Aorta (tissue), 5 donors: ENCODE measurements around the gene ZAR1. TPM values are rescaled to one million over a fixed set of nuclear protein-coding genes. Genes with fewer than 3 reads are reported as not detected.

Experiments used
- ATAC-seq: fragments of 200-7000 bp; cut with Tn5 transposase; one replicate; pipeline ENCODE4 v1.9.1; 2022; ENCODE audit warnings: moderate library complexity; ENCODE audit not compliant: low FRiP score
- DNase-seq, 2 donors: peaks; one replicate each; pipeline ENCODE4 v3.0.0-alpha.2; 2020
- H3K27ac ChIP-seq, 2 donors: one replicate each; pipeline ENCODE4 v1.5.1; 2013; ENCODE audit warnings: low read length in 2 of 2, mild to moderate bottlenecking in 2 of 2, moderate library complexity in 2 of 2, control low read depth in 1 of 2, inconsistent platforms in 1 of 2, low read depth in 1 of 2
- H3K27me3 ChIP-seq, 2 donors: one replicate each; pipeline ENCODE4 v1.6.1; 2013; ENCODE audit warnings: control low read depth in 1 of 2, low read length in 1 of 2, mild to moderate bottlenecking in 1 of 2, moderate library complexity in 1 of 2; ENCODE audit not compliant: insufficient read depth in 2 of 2, control insufficient read depth in 1 of 2
- H3K36me3 ChIP-seq, 2 donors: one replicate each; pipeline ENCODE4 v1.6.1; 2013; ENCODE audit warnings: control low read depth in 1 of 2, low read length in 1 of 2, mild to moderate bottlenecking in 1 of 2; ENCODE audit not compliant: insufficient read depth in 2 of 2, control insufficient read depth in 1 of 2
- H3K4me1 ChIP-seq, 2 donors: one replicate each; pipeline ENCODE4 v1.6.1; 2013; ENCODE audit warnings: low read length in 2 of 2, control low read depth in 1 of 2, mild to moderate bottlenecking in 1 of 2, moderate library complexity in 1 of 2; ENCODE audit not compliant: insufficient read depth in 2 of 2, control insufficient read depth in 1 of 2
- H3K4me3 ChIP-seq, 2 donors: one replicate each; pipeline ENCODE4 v1.5.1; 2013; ENCODE audit warnings: low read length in 2 of 2, control low read depth in 1 of 2, mild to moderate bottlenecking in 1 of 2
- H3K9me3 ChIP-seq: one replicate; pipeline ENCODE4 v1.6.1; 2013; ENCODE audit warnings: mild to moderate bottlenecking, low read length; ENCODE audit not compliant: control insufficient read depth
- WGBS, 2 donors: extraction: QIAGEN DNeasy Blood & Tissue Kit; methylation state at CpG; one replicate each; pipeline ENCODE4 v1.1.7; 2013; 5-methylcytosine and 5-hydroxymethylcytosine counted together
- intact Hi-C, 2 donors: fragments of 100-400 bp; cut with DNase I; formaldehyde crosslinking; loops; one replicate each; pipeline versions ENCODE4 v1.14.2 to v1.15.0; 2022
- polyA plus RNA-seq, 2 donors: library from polyadenylated mRNA; stranded (reverse); fragments of 200-250 nt; gene quantifications; one replicate each; pipeline ENCODE4 v1.2.3, GENCODE V29; 2013
- total RNA-seq, 2 donors: library from RNA; stranded (reverse); fragmentation: NEBNext Ultra II Directional; extraction: Animal tissue kit (Norgen Biotek cat#: 25700); gene quantifications; one replicate each; pipeline ENCODE4 v1.2.1, GENCODE V29; 2021
- donor health status: healthy with polysubstance abuse.
- donor health status: Bipolar disorder and iron deficiency.
- donor health status: DM: no; HTN: no; CAD: no.
- donor health status: DM: no; HTN: no; CAD: no.
- donor health status: DM: yes; HTN: yes; CAD: no.

ZAR1 gene
- total and polyA plus RNA-seq, 4 donors = not detected

DNA sequence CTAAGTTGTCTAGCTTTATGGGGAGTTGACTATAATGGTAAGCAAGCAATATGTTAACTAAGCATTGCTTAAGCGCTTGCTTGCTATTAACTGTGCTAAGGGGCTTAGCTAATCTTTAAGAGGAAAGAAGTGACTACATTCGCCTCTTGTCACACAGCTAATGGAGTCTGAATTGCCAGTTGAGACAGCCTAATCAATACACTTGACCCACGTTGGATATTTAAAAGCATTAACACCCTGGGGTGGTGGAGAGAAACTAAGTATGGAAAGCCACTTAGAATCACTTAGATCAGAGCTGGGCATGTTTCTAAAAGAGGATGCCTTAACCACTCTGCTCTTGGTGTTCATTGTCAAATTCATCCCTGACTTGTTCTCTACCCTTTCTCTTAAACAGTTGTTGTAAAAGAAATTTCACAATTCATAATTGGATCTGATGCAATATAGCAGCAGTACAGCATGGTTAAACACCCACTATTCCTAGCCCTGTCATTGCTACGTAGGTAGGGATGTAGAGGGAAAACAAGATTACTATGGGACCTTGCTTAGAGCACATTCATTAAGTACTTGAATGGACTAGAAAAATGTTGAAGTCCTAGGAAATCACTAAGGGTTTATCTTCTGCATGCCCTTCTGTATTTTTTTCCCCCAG is 3.5 kb downstream of the ZAR1 start:
- Histone ChIP-seq H3K4me3 (no peak overlapping the region), H3K9me3 (no peaks in the 10 kb centered on the region), H3K27me3 (no peaks in the 10 kb centered on the region), H3K27ac (no peak overlapping the region), H3K4me1 (no peaks in the 10 kb centered on the region), H3K36me3 (no peaks in the 10 kb centered on the region)
- 84 to 86% methylated on average over 4 of the region's 4 CpGs for WGBS, 2 donors
- ATAC-seq (no peak), DNase-seq (no peak)
- intact Hi-C loops = no loop called here

DNA sequence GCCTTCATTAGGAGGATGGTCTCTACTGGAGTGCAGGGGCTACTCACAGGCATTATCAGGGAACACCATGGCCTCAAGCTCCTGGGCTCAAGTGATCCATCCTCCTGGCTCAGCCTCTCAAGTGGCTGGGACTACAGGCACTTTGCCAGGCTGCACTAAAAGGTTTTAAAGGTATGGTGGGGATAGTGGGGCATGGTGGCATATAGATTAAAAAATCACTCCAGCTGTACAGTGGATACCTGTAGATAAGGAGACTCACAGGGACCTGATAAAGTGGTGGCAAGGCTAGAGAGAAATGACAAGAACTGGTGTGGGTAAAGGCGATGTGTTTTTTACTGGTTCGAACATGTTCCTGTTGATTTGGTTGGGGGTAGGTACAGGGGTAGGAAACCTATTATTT is 5.9 kb downstream of the ZAR1 start:
- intact Hi-C loops = no loop called here
- no peaks in the 10 kb centered on the region for H3K9me3 ChIP-seq
- no peak for ATAC-seq
- H3K4me3 ChIP-seq = no peak overlapping the region
- peaks cover 2 to 3% of the 10 kb centered on the region in 2 donors for H3K36me3 ChIP-seq
- 95 to 100% methylated on average over 2 of the region's 2 CpGs for WGBS, 2 donors
- no peaks in the 10 kb centered on the region for H3K4me1 ChIP-seq
- no peak for DNase-seq
- H3K27ac ChIP-seq = no peak overlapping the region
- no peaks in the 10 kb centered on the region for H3K27me3 ChIP-seq

- Histone ChIP-seq H3K27me3 (no peaks in the 10 kb centered on the region), H3K27ac (no peak overlapping the region), H3K4me3 (no peak overlapping the region), H3K4me1 (no peaks in the 10 kb centered on the region), H3K36me3 (peaks cover 2 to 3% of the 10 kb centered on the region in 2 donors), H3K9me3 (no peaks in the 10 kb centered on the region)
- ATAC-seq = no peak
- intact Hi-C loops = no loop called here
- DNase-seq = no peak
- WGBS, 2 donors = 84 to 91% methylated on average over 4 of the region's 4 CpGs
These were observed 8.8 kb downstream of the ZAR1 start for GRCh38 chr4:48498895-48499294.

GRCh38 chr4:48499551-48500066 is 9.6 kb downstream of the ZAR1 start:
- WGBS, 2 donors = 89 to 90% methylated on average over 3 of the region's 3 CpGs
- peaks cover 2 to 3% of the 10 kb centered on the region in 2 donors for H3K36me3 ChIP-seq
- ATAC-seq = no peak
- no peak overlapping the region for H3K4me3 ChIP-seq
- no peaks in the 10 kb centered on the region for H3K27me3 ChIP-seq
- no peak overlapping the region for H3K27ac ChIP-seq
- DNase-seq = no peak
- H3K9me3 ChIP-seq = no peaks in the 10 kb centered on the region
- H3K4me1 ChIP-seq = no peaks in the 10 kb centered on the region
- intact Hi-C loops = loop anchor here in 1 of 2 donors (10.0 kb wide), 1 partner anchor 55 kb away; no protein-coding TSS in a partner anchor

- peaks cover 3 to 5% of the 10 kb centered on the region in 2 donors for H3K36me3 ChIP-seq
- no peaks in the 10 kb centered on the region for H3K4me1 ChIP-seq
- DNase-seq (no peak), ATAC-seq (no peak)
- H3K27ac ChIP-seq = no peak overlapping the region
- 59 to 61% methylated on average over 4 of the region's 4 CpGs for WGBS, 2 donors
- no peak overlapping the region for H3K4me3 ChIP-seq
- no peaks in the 10 kb centered on the region for H3K9me3 ChIP-seq
- no peaks in the 10 kb centered on the region for H3K27me3 ChIP-seq
- intact Hi-C loops = loop anchor here in 1 of 2 donors (10.0 kb wide), 1 partner anchor 51 kb away; no protein-coding TSS in a partner anchor
These were observed 13.4 kb downstream of the ZAR1 start for GRCh38 chr4:48503233-48504025.

- peaks cover 3 to 8% of the 10 kb centered on the region in 2 donors for H3K36me3 ChIP-seq
- no peak overlapping the region for H3K4me3 ChIP-seq
- no peaks in the 10 kb centered on the region for H3K9me3 ChIP-seq
- H3K27me3 ChIP-seq = no peaks in the 10 kb centered on the region
- 89 to 92% methylated on average over 2 of the region's 2 CpGs for WGBS, 2 donors
- H3K4me1 ChIP-seq = no peaks in the 10 kb centered on the region
- H3K27ac ChIP-seq = no peak overlapping the region
- no peak for DNase-seq
- intact Hi-C loops = loop anchor here in 1 of 2 donors (10.0 kb wide), 1 partner anchor 51 kb away; no protein-coding TSS in a partner anchor
- ATAC-seq = no peak
These were observed 13.9 kb downstream of the ZAR1 start for GRCh38 chr4:48504026-48504330.

DNA sequence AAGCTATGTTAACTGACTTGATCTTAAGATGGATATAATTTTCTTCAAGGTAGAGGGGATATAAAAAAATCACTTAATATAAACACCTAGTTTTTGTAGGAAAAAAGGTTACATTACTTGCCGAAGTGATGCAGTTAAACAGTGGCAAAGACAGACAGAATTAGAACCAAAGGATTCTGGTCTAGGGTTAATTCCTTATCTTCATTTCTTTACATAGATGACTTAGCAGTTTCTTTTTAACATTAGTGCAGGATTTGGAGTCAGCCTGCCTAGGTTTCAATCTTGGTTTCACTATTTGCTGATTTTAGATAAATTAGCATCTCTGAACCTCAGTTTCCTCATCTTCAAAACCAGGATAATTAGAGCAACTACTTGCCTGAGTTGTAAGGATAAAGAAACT is 14.3 kb downstream of the ZAR1 start:
- ATAC-seq = no peak
- H3K27me3 ChIP-seq = no peaks in the 10 kb centered on the region
- no peaks in the 10 kb centered on the region for H3K9me3 ChIP-seq
- H3K36me3 ChIP-seq = peaks cover 2 to 7% of the 10 kb centered on the region in 2 donors
- 66 to 76% methylated on average over 1 of the region's 1 CpG for WGBS, 2 donors
- intact Hi-C loops = loop anchor here in 1 of 2 donors (10.0 kb wide), 1 partner anchor 50 kb away; no protein-coding TSS in a partner anchor
- no peak overlapping the region for H3K4me3 ChIP-seq
- H3K4me1 ChIP-seq = no peaks in the 10 kb centered on the region
- H3K27ac ChIP-seq = no peak overlapping the region
- DNase-seq = no peak

DNA sequence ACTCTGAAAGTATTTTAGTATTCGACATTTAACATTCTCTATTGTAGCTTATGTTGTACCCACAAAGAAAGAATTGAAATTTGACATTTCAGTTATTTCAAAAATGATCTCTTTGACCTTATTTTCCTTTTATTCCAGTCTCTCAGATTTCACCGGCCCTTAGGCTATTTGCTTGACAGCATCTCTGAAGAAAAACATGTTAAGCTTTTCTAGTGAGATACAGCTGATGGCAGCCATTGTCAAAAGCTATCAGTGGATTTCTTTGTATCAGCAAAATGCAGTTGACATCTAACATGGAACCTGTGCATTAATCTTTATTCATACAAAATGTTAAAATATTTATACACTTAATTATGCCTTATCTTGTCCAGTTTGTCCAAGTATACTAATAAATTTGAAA is 16.7 kb downstream of the ZAR1 start:
- H3K27me3 ChIP-seq = no peaks in the 10 kb centered on the region
- ATAC-seq = no peak
- 84 to 87% methylated on average over 2 of the region's 2 CpGs for WGBS, 2 donors
- no peak overlapping the region for H3K27ac ChIP-seq
- intact Hi-C loops = loop anchor here in 1 of 2 donors (10.0 kb wide), 1 partner anchor 48 kb away; no protein-coding TSS in a partner anchor
- H3K36me3 ChIP-seq = peaks cover 5 to 10% of the 10 kb centered on the region in 2 donors
- no peaks in the 10 kb centered on the region for H3K4me1 ChIP-seq
- no peaks in the 10 kb centered on the region for H3K9me3 ChIP-seq
- DNase-seq = no peak
- H3K4me3 ChIP-seq = no peak overlapping the region
